Stimulated activated naive B cell treated with anti-CD40 and anti-IgM and Interleukin-4, amounts not matched to agents 10 μg/mL and 1 μg/mL and 100 μg/mL, for 72 hours (primary cell): ENCODE results near the gene PCAT6.
A peak's percentile ranks its signal among the peaks of the same experiment; 100 is the strongest.
"Not testable (repeated sequence)": the region's sequence is repeated elsewhere in the genome, so short reads cannot be mapped to it uniquely, and the experiment has no call there.

Experiments used
- ATAC-seq, 2 donors: fragments of 150-1000 bp; cut with Tn5 transposase; replicated peaks; 2 replicates each; pipeline ENCODE4 v1.10.0; 2021; ENCODE audit warnings: moderate library complexity in 1 of 2
- DNase-seq: peaks from one replicate; pipeline ENCODE4 v3.0.0; 2021
- H3K27ac Mint-ChIP-seq: one replicate; pipeline ENCODE4 v1.8.0; 2022; ENCODE audit warnings: mild to moderate bottlenecking, mixed read lengths
- H3K27me3 Mint-ChIP-seq, 2 donors: one replicate each; pipeline ENCODE4 v1.8.0; 2022; ENCODE audit warnings: mixed read lengths in 2 of 2
- H3K36me3 Mint-ChIP-seq, 2 donors: one replicate each; pipeline ENCODE4 v1.8.0; 2022; ENCODE audit warnings: mixed read lengths in 2 of 2, mild to moderate bottlenecking in 1 of 2
- H3K4me1 Mint-ChIP-seq, 2 donors: one replicate each; pipeline ENCODE4 v1.8.0; 2022; ENCODE audit warnings: mixed read lengths in 2 of 2, mild to moderate bottlenecking in 1 of 2
- H3K4me3 Mint-ChIP-seq, 2 donors: one replicate each; pipeline ENCODE4 v1.8.0; 2022; ENCODE audit warnings: mild to moderate bottlenecking in 2 of 2, mixed read lengths in 2 of 2, moderate library complexity in 1 of 2
- H3K9me3 Mint-ChIP-seq, 2 donors: one replicate each; pipeline ENCODE4 v1.8.0; 2022; ENCODE audit warnings: mixed read lengths in 2 of 2, mild to moderate bottlenecking in 1 of 2

Gene PCAT6

GRCh38 chr1:202810615-202811295, at the start of gene PCAT6:
Gene PCAT6, plus strand, starts transcription at chr1:202810954.
- H3K9me3 Mint-ChIP-seq: no peaks in the 10 kb centered on the region
- peaks cover 11 to 14% of the 10 kb centered on the region in 2 donors for H3K27me3 Mint-ChIP-seq
- DNase-seq (peak; percentile 89), ATAC-seq (peak; percentile 79 to 82)
- peak within 1 kb of the TSS; percentile 86 to 99 for H3K4me3 Mint-ChIP-seq
- peak within 1 kb of the TSS; percentile 93 for H3K27ac Mint-ChIP-seq
- H3K4me1 Mint-ChIP-seq: peaks cover 26 to 40% of the 10 kb centered on the region in 2 donors
- H3K36me3 Mint-ChIP-seq: no peaks in the 10 kb centered on the region

- Mint-ChIP-seq H3K9me3 (no peaks in the 10 kb centered on the region), H3K27me3 (no peaks in the 10 kb centered on the region), H3K4me1 (peaks cover 0 to 3% of the 10 kb centered on the region in 2 donors), H3K36me3 (peaks cover 20 to 28% of the 10 kb centered on the region in 2 donors), H3K27ac (no peak overlapping the region), H3K4me3 (no peak overlapping the region)
- no peak for DNase-seq
- no peak for ATAC-seq
Measured at GRCh38 chr1:202762019-202762418, 48.7 kb upstream of the PCAT6 start.

GRCh38 chr1:202765721-202766120, 45.0 kb upstream of the PCAT6 start:
- no peaks in the 10 kb centered on the region for H3K9me3 Mint-ChIP-seq
- ATAC-seq (no peak), DNase-seq (no peak)

DNA sequence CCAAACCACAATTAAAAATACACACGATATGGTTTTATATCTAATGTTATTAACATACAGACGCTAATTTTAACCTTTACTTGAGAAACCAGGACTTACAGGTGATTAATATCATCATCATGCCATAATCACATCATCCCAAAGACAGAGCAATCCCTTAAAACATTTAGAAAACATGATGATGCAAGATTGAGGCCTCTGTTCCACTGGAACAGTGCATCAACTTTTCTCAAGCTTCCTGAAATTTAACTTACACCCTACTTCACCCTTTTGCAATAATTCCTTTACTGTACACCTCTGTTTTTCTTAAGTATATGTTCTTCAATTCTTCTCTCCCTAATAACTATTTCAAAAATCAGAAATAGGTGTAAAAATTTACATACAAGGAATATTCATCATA, 40.6 kb upstream of the PCAT6 start:
- peaks cover 13 to 43% of the 10 kb centered on the region in 2 donors for H3K36me3 Mint-ChIP-seq
- DNase-seq (no peak), ATAC-seq (no peak)
- H3K27ac Mint-ChIP-seq: peak overlapping the region; percentile 5
- no peak overlapping the region for H3K4me3 Mint-ChIP-seq
- no peaks in the 10 kb centered on the region for H3K27me3 Mint-ChIP-seq
- H3K9me3 Mint-ChIP-seq: no peaks in the 10 kb centered on the region
- H3K4me1 Mint-ChIP-seq: peaks cover 0 to 6% of the 10 kb centered on the region in 2 donors

More at GRCh38 chr1:202765721-202766120, 45.0 kb upstream of the PCAT6 start:
- H3K4me1 Mint-ChIP-seq: peaks cover 0 to 6% of the 10 kb centered on the region in 2 donors
- peaks cover 18 to 34% of the 10 kb centered on the region in 2 donors for H3K36me3 Mint-ChIP-seq
- no peak overlapping the region for H3K4me3 Mint-ChIP-seq
- no peaks in the 10 kb centered on the region for H3K27me3 Mint-ChIP-seq
- no peak overlapping the region for H3K27ac Mint-ChIP-seq

- DNase-seq (no peak), ATAC-seq (no peak)
- no peak overlapping the region for H3K27ac Mint-ChIP-seq
- H3K27me3 Mint-ChIP-seq: no peaks in the 10 kb centered on the region
- peaks cover 2 to 7% of the 10 kb centered on the region in 2 donors for H3K4me1 Mint-ChIP-seq
- H3K36me3 Mint-ChIP-seq: peaks cover 3 to 5% of the 10 kb centered on the region in 2 donors
- no peaks in the 10 kb centered on the region for H3K9me3 Mint-ChIP-seq
- H3K4me3 Mint-ChIP-seq: no peak overlapping the region
Measured at GRCh38 chr1:202781180-202781579, 29.6 kb upstream of the PCAT6 start.

DNA sequence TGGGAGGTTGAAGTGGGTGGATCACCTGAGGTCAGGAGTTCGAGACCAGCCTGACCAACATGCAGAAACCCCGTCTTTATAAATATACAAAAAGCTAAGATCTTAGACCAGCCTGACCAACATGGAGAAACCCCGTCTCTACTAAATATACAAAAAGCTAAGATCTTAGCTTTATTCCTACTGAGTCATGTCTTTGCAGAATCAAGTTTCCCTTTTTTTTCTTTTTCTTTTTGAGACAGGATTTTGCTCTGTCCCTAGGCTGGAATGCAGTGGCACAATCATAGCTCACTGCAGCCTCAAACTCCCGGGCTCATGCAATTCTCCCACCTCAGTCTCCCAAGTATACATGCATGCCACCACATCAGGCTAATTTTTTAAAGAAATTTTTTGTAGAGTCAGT, 23.9 kb upstream of the PCAT6 start:
- H3K36me3 Mint-ChIP-seq: peaks cover 0 to 1% of the 10 kb centered on the region in 2 donors
- no peak for ATAC-seq
- no peaks in the 10 kb centered on the region for H3K27me3 Mint-ChIP-seq
- DNase-seq: no peak
- H3K27ac Mint-ChIP-seq: no peak overlapping the region
- peaks cover 4 to 23% of the 10 kb centered on the region in 2 donors for H3K4me1 Mint-ChIP-seq
- H3K9me3 Mint-ChIP-seq: no peaks in the 10 kb centered on the region
- no peak overlapping the region for H3K4me3 Mint-ChIP-seq

- Mint-ChIP-seq H3K36me3 (peaks cover 0 to 1% of the 10 kb centered on the region in 2 donors), H3K9me3 (no peaks in the 10 kb centered on the region), H3K27me3 (no peaks in the 10 kb centered on the region), H3K4me1 (peaks cover 6 to 24% of the 10 kb centered on the region in 2 donors), H3K4me3 (no peak overlapping the region), H3K27ac (no peak overlapping the region)
- no peak for ATAC-seq
- no peak for DNase-seq
Measured at GRCh38 chr1:202788800-202789199, 22.0 kb upstream of the PCAT6 start.

DNA sequence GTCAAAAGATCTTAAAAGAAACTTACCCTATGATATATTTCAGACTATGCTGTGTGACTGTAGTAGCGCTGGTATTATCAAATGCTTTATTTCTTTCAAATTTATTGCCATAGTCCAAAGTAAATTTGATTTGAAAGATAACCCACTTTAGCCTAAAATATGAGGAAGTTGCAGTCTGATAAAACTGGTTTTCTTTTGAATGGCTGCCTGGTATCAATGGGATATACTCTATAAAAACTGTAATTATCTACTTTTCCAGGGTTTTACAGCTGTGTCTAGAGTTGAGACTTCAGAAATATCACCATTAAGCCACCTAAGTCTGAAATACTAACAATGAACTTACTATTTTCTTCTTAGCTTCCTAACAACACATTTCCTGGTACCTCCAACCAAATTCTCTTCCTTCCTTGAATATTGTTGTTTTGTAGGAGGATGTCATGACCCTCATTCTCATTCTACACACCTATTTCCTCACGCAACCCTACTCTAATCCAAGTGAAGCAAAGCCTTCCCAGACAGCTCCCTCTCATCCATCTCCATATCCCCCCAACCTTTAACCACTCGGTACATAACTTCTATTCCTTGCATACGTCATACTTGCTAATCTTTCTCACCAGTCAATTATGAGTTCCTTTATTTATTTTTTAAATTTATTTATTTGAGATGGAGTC, 19.5 kb upstream of the PCAT6 start:
- Mint-ChIP-seq H3K27me3 (no peaks in the 10 kb centered on the region), H3K4me3 (no peak overlapping the region), H3K36me3 (peaks cover 0 to 1% of the 10 kb centered on the region in 2 donors), H3K4me1 (peaks cover 17 to 37% of the 10 kb centered on the region in 2 donors), H3K27ac (no peak overlapping the region), H3K9me3 (no peaks in the 10 kb centered on the region)
- DNase-seq (no peak), ATAC-seq (no peak)

DNA sequence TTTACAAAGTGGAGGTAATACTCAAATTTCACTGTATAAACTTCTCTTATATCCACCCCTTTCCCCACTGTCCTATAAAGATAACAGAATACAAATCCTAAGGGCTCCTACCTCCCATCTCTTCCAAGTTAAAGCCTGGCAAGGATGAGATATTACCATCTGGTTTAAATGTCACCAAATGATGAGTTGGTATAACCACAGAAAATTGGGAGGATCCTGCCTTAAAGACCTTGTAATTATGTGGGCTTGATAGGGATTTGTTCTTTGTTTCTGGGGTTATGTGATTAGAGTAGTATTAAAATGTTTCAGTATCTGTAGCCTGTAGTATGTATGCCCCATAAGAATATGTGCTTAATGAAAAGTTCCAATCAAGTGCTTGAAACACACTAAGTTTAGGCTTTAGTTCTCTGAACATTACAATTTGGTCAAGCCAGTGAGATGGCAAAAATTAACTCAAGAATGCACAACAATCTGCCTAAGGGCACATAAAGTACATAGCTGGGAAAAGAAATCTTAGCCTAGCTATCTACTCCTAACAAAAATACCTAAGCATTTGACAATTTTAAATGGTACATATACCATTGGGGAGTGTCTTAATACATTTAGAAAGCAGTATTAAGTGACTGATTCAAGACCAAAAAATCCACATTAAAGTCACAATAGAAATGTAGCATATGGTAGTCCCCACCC, 16.6 kb upstream of the PCAT6 start:
- Mint-ChIP-seq H3K27me3 (no peaks in the 10 kb centered on the region), H3K36me3 (peaks cover 3% of the 10 kb centered on the region in 2 donors), H3K27ac (no peak overlapping the region), H3K4me1 (peaks cover 27 to 58% of the 10 kb centered on the region in 2 donors), H3K4me3 (no peak overlapping the region), H3K9me3 (no peaks in the 10 kb centered on the region)
- ATAC-seq: no peak
- DNase-seq: no peak

- not testable (repeated sequence) for DNase-seq, H3K27me3 Mint-ChIP-seq, H3K9me3 Mint-ChIP-seq, H3K36me3 Mint-ChIP-seq, H3K27ac Mint-ChIP-seq
- peak in 1 of 2 donors; percentile 29 for ATAC-seq
- Mint-ChIP-seq H3K4me1 (peaks cover 27 to 52% of the 10 kb centered on the region in 2 donors), H3K4me3 (peak overlapping the region in 1 of 2 donors; percentile 65)
Measured at GRCh38 chr1:202794931-202795330, 15.8 kb upstream of the PCAT6 start.

DNA sequence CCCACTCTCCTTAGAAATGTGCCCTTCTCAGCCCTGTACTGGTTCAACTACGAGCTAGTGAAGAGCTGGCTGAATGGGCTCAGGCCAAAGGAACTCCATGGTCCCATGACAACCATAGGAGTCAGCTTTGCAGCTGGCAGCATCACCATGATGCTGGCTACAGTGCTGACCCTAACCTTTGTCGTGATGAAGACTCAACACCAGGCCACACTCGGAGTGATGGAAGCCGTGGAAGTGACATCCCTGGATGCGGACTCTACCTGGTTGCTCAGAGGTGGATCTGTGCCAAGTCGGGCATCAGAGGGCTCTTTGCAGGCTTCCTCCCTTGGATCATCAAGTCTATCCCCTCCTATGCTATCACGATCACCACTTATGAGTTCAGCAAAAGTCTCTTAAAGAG, 14.1 kb upstream of the PCAT6 start:
- no peaks in the 10 kb centered on the region for H3K9me3 Mint-ChIP-seq
- ATAC-seq (no peak), DNase-seq (no peak)
- peaks cover 5 to 11% of the 10 kb centered on the region in 2 donors for H3K36me3 Mint-ChIP-seq
- no peak overlapping the region for H3K27ac Mint-ChIP-seq
- H3K4me1 Mint-ChIP-seq: peaks cover 31 to 62% of the 10 kb centered on the region in 2 donors
- no peaks in the 10 kb centered on the region for H3K27me3 Mint-ChIP-seq
- H3K4me3 Mint-ChIP-seq: no peak overlapping the region

GRCh38 chr1:202798260-202798659, 12.5 kb upstream of the PCAT6 start:
- H3K27ac Mint-ChIP-seq: no peak overlapping the region
- peaks cover 5 to 11% of the 10 kb centered on the region in 2 donors for H3K36me3 Mint-ChIP-seq
- DNase-seq (no peak), ATAC-seq (no peak)
- peaks cover 36 to 78% of the 10 kb centered on the region in 2 donors for H3K4me1 Mint-ChIP-seq
- no peaks in the 10 kb centered on the region for H3K9me3 Mint-ChIP-seq
- no peak overlapping the region for H3K4me3 Mint-ChIP-seq
- no peaks in the 10 kb centered on the region for H3K27me3 Mint-ChIP-seq

GRCh38 chr1:202798792-202799331, 11.9 kb upstream of the PCAT6 start:
- H3K27me3 Mint-ChIP-seq: no peaks in the 10 kb centered on the region
- peaks cover 36 to 80% of the 10 kb centered on the region in 2 donors for H3K4me1 Mint-ChIP-seq
- peaks cover 5 to 11% of the 10 kb centered on the region in 2 donors for H3K36me3 Mint-ChIP-seq
- no peak overlapping the region for H3K4me3 Mint-ChIP-seq
- no peaks in the 10 kb centered on the region for H3K9me3 Mint-ChIP-seq
- no peak for DNase-seq
- H3K27ac Mint-ChIP-seq: no peak overlapping the region
- no peak for ATAC-seq

- Mint-ChIP-seq H3K36me3 (peaks cover 5 to 11% of the 10 kb centered on the region in 2 donors), H3K9me3 (no peaks in the 10 kb centered on the region), H3K27me3 (no peaks in the 10 kb centered on the region), H3K4me1 (peaks cover 33 to 79% of the 10 kb centered on the region in 2 donors), H3K4me3 (no peak overlapping the region), H3K27ac (peak overlapping the region; percentile 20)
- ATAC-seq (no peak), DNase-seq (no peak)
Measured at GRCh38 chr1:202800742-202801141, 10.0 kb upstream of the PCAT6 start.
